Kidney (tissue), 14 donors: ENCODE data around the gene NUP62. TPM values are rescaled to one million over a fixed set of nuclear protein-coding genes. Genes with fewer than 3 reads are reported as not detected.

Experiments used
- DNase-seq, 5 donors: peaks; one replicate each; pipeline ENCODE4 v3.0.0-alpha.2; 2013 to 2020
- FAIRE-seq: peaks from 2 replicates; lab custom pipeline; 2012; peaks lifted over from hg19 to GRCh38; lab: Jason Lieb, UNC
- H3K27ac ChIP-seq, 2 donors: one replicate each; pipeline ENCODE4 v1.7.0; 2013; ENCODE audit warnings: low read depth in 2 of 2, low read length in 2 of 2, inconsistent platforms in 1 of 2
- H3K27me3 ChIP-seq: one replicate; pipeline ENCODE4 v1.7.1; 2013; ENCODE audit warnings: low read length, inconsistent platforms; ENCODE audit not compliant: control insufficient read depth, insufficient read depth
- H3K36me3 ChIP-seq, 3 donors: one replicate each; pipeline versions ENCODE4 v1.7.0 to v1.7.1; 2013; ENCODE audit warnings: low read length in 3 of 3, control low read depth in 1 of 3, inconsistent platforms in 1 of 3; ENCODE audit not compliant: insufficient read depth in 3 of 3, control insufficient read depth in 2 of 3
- H3K4me1 ChIP-seq, 3 donors: one replicate each; pipeline versions ENCODE4 v1.7.0 to v1.7.1; 2013; ENCODE audit warnings: low read length in 3 of 3, inconsistent platforms in 1 of 3, low read depth in 1 of 3; ENCODE audit not compliant: control insufficient read depth in 2 of 3, insufficient read depth in 2 of 3
- H3K4me3 ChIP-seq, 3 donors: one replicate each; pipeline versions ENCODE4 v1.7.0 to v1.8.1; 2013; ENCODE audit warnings: low read length in 3 of 3, control low read depth in 1 of 3, inconsistent platforms in 1 of 3
- H3K9ac ChIP-seq, 3 donors: one replicate each; pipeline versions ENCODE4 v1.7.0 to v1.7.1; 2013; ENCODE audit warnings: low read length in 3 of 3, control low read depth in 1 of 3, inconsistent platforms in 1 of 3
- H3K9me3 ChIP-seq, 3 donors: one replicate each; pipeline versions ENCODE4 v1.7.0 to v1.7.1; 2013; ENCODE audit warnings: low read length in 3 of 3, control low read depth in 1 of 3, inconsistent platforms in 1 of 3; ENCODE audit not compliant: control insufficient read depth in 2 of 3, insufficient read depth in 1 of 3
- CTCF ChIP-seq: IDR thresholded peaks from 3 replicates; pipeline ENCODE4 v1.5.1; 2012; ENCODE audit warnings: mild to moderate bottlenecking, moderate library complexity, borderline replicate concordance; ENCODE audit not compliant: insufficient read depth; ENCODE audit errors: extremely low read depth
- intact Hi-C: fragments of 100-400 bp; cut with DNase I; formaldehyde crosslinking; loops from one replicate; pipeline ENCODE4 v1.11.1; 2022
- polyA plus RNA-seq: library from polyadenylated mRNA; stranded (reverse); fragments of 350-450 nt; fragmentation: Illumina TruSeq; extraction: RNeasy Lipid Tissue Mini Kit (QIAGEN cat#74804); gene quantifications from one replicate; pipeline ENCODE4 v1.2.3, GENCODE V29; 2014; ENCODE audit warnings: low read depth, low replicate concordance; ENCODE audit not compliant: insufficient read depth
- total RNA-seq: library from RNA; stranded (reverse); fragmentation: NEBNext Ultra II Directional; extraction: Animal tissue kit (Norgen Biotek cat#: 25700); gene quantifications from one replicate; pipeline ENCODE4 v1.2.1, GENCODE V29; 2021
- donor health status: control.
- donor health status: control.
- donor health status: control.
- donor health status: control.
- donor health status: control.
- donor health status: DM: yes; HTN: yes; CAD: no.
- donor health status: Normal renal cell carcinoma (clear cell type).

NUP62 gene
- total and polyA plus RNA-seq, 2 donors from 2014 or later, result 17.1 to 39.0 TPM

GRCh38 chr19:49915271-49915670, 14.0 kb downstream of the NUP62 start:
- DNase-seq (no peak), FAIRE-seq (no peak)
- H3K4me3 ChIP-seq, result no peak overlapping the region
- no peaks in the 10 kb centered on the region for H3K27me3 ChIP-seq
- intact Hi-C loops, result no loop called here
- H3K9me3 ChIP-seq, result no peaks in the 10 kb centered on the region
- no peak for TF ChIP-seq CTCF
- H3K4me1 ChIP-seq, result peaks cover 0 to 7% (median 0%) of the 10 kb centered on the region in 3 donors
- H3K9ac ChIP-seq, result no peak overlapping the region
- no peak overlapping the region for H3K27ac ChIP-seq
- peaks cover 0 to 14% (median 0%) of the 10 kb centered on the region in 3 donors for H3K36me3 ChIP-seq

GRCh38 chr19:49913720-49914119, 15.6 kb downstream of the NUP62 start:
- H3K9me3 ChIP-seq, result no peaks in the 10 kb centered on the region
- DNase-seq (no peak), FAIRE-seq (no peak)
- TF ChIP-seq CTCF, result no peak
- no peak overlapping the region for H3K27ac ChIP-seq
- H3K4me3 ChIP-seq, result no peak overlapping the region
- H3K4me1 ChIP-seq, result peaks cover 0 to 7% (median 0%) of the 10 kb centered on the region in 3 donors
- no peaks in the 10 kb centered on the region for H3K27me3 ChIP-seq
- intact Hi-C loops, result no loop called here
- H3K9ac ChIP-seq, result no peak overlapping the region
- peaks cover 0 to 19% (median 0%) of the 10 kb centered on the region in 3 donors for H3K36me3 ChIP-seq

GRCh38 chr19:49912965-49913685, 16.2 kb downstream of the NUP62 start:
- no peak overlapping the region for H3K9ac ChIP-seq
- FAIRE-seq (no peak), DNase-seq (peak in 1 of 5 donors; percentile 31)
- peaks cover 0 to 20% (median 0%) of the 10 kb centered on the region in 3 donors for H3K36me3 ChIP-seq
- H3K4me1 ChIP-seq, result peaks cover 0 to 7% (median 0%) of the 10 kb centered on the region in 3 donors
- no peaks in the 10 kb centered on the region for H3K27me3 ChIP-seq
- H3K4me3 ChIP-seq, result no peak overlapping the region
- no peak for TF ChIP-seq CTCF
- no peaks in the 10 kb centered on the region for H3K9me3 ChIP-seq
- intact Hi-C loops, result no loop called here
- H3K27ac ChIP-seq, result no peak overlapping the region
